Upper lobe of left lung (tissue), 4 donors: ENCODE data around the gene UBALD1.

Source experiments
- CTCF ChIP-seq, 6 experiments: fragments of 450-650 bp in 4 of 6; fragments of 200-600 bp in 2 of 6; sonication (generic) in 2 of 6; IDR thresholded peaks; one replicate each; pipeline ENCODE4 v1.5.1; 2016 to 2019; ENCODE audit warnings: antibody characterized with exemption in 6 of 6
- EP300 ChIP-seq, 4 donors: sonication (generic); formaldehyde crosslinking; IDR thresholded peaks; one replicate each; pipeline ENCODE4 v1.5.1; 2017; ENCODE audit warnings: antibody characterized with exemption in 4 of 4, control low read depth in 2 of 4
- POLR2A ChIP-seq, 4 donors: fragments of 450-650 bp; IDR thresholded peaks; one replicate each; pipeline ENCODE4 v1.5.1; 2016 to 2017; ENCODE audit warnings: antibody characterized with exemption in 4 of 4, mild to moderate bottlenecking in 2 of 4
- POLR2AphosphoS5 ChIP-seq, 2 donors: sonication (generic); formaldehyde crosslinking; IDR thresholded peaks; one replicate each; pipeline ENCODE4 v1.5.1; 2017; ENCODE audit warnings: antibody characterized with exemption in 2 of 2

GRCh38 chr16:4594433-4595410 is 20.0 kb downstream of the UBALD1 start:
- TF ChIP-seq CTCF (IDR thresholded peaks at IDR 0.05) (no peak), POLR2A (IDR thresholded peaks at IDR 0.05) (no peak), POLR2AphosphoS5 (IDR thresholded peaks at IDR 0.05) (no peak), EP300 (IDR thresholded peaks at IDR 0.05) (no peak)
